Measurements from ENCODE around the gene CDK5R1. TPM values are rescaled to one million over a fixed set of nuclear protein-coding genes. Genes with fewer than 3 reads are reported as not detected.
A peak's percentile ranks its signal among the peaks of the same experiment; 100 is the strongest.
"Not testable (repeated sequence)": the region's sequence is repeated elsewhere in the genome, so short reads cannot be mapped to it uniquely, and the experiment has no call there.

Gene CDK5R1
- 1.2 TPM for polyA plus RNA-seq (2013, experiment 1 of 2; ENCODE audit: insufficient read length)
- polyA plus RNA-seq (2013, experiment 2 of 2; ENCODE audit: insufficient read length) = 1.3 TPM

DNA sequence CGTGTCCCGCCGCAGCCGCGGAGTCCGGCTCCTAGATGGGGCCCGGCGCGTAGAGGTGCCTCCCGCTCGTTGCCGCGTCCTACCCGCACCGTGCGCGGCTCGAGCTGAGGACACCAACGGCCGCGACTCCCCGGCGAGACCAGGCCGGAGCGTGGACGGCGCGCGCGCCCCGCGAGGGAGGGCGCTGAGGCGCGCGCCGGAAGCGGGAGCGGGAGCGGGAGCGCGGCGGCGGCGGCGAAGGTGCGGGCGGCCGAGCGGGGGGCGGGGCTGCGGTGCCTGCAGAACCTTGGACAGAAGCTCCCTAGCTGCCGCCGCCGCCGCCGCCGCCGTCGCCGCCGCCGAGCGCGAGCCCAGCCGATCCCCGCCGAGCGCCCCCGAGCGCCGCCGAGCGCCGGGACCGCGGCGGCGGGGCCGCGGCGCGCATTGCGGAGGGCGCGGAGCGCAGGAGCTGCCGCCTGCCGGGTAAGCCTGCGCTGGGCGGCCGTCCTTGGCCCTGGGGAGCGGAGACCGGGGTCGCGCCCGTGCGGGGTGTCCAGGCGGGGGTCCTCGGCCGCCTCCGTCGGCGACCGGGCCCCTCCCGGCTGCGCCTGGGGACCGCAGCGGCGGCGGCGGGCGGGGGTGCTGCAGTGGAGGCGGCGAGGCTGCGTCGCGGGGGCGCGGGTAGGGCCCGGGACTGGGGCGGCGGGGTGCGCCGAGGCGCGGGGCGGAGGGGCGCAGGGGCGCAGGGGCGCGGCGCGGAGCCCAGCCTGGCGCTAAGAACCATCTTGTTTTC lies at the start of gene CDK5R1:
CDK5R1 (plus strand) TSS at position 293 of the 772 bp plus-strand sequence. CDS start 628 bp downstream, outside the sequence.
- DNase-seq = peak; percentile 71

DNA sequence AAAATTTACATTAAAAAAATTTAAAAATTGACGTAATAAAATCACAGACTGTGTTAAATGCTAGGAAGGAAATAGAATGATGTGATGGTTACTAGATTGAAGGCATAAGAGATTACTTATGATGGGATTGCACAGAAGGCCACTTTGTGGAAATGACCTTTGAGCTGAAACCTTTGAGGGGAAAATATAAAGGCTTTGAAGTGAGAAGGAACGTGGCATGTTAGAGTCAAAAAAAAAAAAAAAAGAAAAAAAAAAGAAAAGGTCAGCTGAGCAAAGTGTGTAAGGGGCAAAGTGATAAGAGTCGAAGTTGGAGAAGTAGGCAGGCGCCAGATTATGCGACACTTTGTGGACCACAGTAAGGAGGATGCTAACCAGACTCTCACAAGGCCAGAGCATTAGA lies 46.1 kb upstream of the CDK5R1 start:
- no peak for DNase-seq

DNA sequence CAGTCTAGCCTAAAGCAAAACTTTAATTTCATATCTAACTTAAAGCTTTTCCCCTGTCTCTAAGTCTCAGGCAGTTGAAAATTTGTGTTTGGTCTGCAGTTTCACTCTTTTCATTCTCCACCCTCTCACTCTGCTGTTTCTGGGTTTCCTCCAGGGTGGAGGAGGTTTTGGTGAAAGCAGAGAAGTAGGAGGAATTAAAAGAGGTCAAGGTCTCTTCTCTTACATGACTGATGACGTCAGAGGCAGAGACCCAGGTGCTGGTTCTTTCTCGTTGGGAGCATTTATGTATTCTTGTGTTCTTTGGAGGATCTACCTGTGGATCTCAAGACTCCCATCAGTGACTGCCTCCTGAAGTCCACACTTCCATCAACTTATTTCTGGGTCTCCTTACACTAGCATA lies 44.9 kb upstream of the CDK5R1 start:
- no peak for DNase-seq

DNA sequence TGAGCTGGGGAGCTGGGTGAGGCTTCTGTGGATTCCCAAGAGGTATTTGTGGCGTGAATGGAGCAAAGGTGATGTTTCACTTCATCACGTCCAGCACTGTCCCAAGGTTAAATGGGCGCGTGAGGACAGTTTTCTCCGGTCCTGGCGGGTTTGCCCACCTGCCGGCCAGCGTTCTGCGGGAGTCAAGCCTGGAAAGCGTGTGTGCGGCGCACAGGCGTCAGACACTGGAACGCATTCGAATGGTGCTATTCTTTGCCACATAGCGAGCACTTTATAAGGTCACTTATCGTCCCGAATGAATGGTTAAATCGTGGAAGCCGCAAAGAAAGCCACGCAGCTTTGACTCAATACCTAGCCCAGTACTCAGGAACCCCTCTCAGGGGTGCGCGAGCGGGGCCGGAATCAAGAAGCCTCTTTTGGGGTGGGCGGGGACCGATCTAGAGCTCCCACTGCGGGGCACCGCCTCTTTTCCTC lies 42.9 kb upstream of the CDK5R1 start:
- DNase-seq = no peak

DNA sequence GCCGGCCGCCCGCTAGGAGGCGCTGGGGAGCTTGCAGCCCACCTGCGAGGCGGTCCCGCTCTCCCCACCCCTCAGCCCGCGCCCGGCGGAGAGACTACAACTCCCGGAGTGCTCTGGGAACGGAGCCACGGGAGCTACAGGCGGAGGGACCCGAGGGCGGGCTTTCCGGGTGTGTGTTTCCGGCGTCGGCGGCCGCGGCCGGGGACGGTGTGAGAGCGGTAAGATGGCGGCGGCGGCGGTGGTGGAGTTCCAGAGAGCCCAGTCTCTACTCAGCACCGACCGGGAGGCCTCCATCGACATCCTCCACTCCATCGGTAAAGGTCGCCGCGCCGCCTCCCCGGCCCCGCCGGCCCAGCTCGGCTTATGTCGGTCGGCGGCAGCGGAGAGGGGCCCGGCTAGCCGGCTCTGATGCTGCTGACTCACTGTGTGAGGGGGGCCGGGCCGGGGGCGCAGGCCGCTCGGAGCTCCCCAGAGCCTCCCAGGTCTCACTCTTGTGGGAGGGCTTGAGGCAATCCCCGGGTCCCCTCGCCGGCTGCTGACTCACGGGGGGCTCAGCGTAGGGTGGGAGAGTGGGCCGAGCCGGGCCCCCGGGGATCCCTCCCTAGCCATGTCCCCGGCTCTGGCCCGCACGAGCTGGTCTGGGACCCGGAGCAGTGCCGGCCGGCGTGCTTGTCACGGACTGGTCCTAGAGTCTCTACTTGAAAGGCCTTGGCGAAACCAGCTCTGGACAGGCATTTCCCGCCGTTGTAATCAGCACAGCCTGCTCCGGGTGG lies 42.3 kb upstream of the CDK5R1 start, which contains the start of gene PSMD11:
PSMD11 (plus strand) TSS at position 210 of the 773 bp plus-strand sequence; CDS start at position 224, 14 bp downstream.
- DNase-seq = peak; percentile 97

DNA sequence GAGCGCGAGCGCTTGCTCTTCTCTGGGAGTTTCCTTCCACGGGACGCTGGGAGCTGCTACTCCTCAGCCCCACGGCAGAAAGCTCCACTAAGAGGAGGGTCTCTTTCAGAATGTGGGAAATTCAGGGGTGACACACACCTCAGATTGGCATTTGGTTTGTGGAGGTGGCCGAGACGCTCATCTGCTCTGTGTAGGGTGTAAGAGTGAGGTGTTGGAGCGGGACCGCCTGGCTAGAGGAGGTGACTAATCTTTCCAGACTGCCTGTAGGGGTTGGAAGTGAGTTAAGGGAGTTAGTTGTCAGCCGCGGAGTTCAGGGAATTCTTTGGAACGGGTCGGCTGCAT lies 41.7 kb upstream of the CDK5R1 start:
- DNase-seq = peak; percentile 56

DNA sequence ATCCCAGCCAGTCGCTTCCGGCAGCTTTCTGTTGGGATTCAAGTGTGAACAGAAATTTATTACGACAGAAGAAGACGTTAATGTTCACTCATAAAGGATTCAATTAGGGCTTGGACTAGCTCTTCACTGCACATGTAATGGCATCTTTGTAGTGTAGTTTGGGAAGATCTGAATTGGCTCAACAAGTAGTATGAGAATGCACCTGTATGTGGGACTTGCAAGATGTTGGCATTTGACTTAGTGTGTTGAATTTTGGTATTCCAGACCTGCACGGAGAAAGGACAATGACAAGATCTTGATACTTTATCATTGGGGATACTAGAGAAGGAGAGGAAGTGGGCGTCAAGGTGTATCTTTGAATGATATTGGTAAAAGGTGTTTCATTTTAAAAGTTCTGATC lies 41.3 kb upstream of the CDK5R1 start:
- DNase-seq = no peak

DNA sequence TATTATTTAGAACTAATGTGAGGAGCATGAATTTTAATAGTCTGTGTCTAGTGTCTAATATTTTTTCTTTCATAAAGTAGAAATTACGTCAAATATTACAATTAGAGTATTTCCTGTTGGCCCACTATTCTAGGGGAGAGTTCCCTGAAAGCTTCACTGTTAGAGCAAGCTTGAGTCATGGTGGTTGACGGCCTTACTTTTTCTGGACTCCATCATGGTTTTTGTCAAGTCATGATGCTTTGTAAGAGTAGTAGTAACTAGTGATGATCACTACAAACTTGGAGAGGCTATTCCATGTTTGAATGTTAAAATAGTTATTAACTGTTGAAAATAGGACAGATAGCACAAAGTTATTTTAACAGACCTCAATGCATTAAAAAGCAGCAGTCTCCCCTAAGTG lies 40.8 kb upstream of the CDK5R1 start:
- DNase-seq = no peak

DNA sequence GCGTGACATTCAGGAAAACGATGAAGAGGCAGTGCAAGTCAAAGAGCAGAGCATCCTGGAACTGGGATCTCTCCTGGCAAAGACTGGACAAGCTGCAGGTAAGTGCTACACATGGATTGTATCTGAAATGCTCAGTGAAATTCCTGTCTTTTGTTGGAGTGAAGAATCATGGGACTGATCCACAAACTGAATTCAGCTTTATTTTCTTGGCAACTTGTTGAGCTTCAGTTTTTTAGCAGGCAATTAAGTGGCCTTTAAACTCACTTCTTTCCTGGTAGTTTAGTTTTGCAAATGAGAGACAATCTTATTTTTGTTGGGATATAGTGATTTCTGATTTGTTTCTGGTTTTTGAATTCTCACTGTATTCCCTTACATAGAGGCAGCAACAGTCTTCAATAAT lies 39.8 kb upstream of the CDK5R1 start:
- DNase-seq = no peak

DNA sequence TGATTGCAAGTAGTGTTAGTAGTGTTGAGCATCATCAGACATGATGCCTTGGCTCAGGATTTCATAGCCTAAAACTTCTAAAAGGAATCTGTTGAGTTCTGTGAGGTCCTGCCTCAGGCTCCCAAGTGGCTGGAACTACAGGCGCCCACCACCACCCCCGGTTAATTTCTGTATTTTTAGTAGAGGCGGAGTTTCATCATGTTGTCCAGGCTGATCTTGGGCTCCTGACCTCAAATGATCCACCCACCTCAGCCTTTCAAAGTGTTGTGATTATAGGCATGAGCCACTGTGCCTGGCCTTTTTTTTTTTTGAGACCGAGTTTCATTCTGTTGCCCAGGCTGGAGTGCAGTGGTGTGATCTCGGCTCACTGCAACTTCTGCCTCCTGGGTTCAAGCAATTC lies 36.8 kb upstream of the CDK5R1 start:
- DNase-seq = no peak

DNA sequence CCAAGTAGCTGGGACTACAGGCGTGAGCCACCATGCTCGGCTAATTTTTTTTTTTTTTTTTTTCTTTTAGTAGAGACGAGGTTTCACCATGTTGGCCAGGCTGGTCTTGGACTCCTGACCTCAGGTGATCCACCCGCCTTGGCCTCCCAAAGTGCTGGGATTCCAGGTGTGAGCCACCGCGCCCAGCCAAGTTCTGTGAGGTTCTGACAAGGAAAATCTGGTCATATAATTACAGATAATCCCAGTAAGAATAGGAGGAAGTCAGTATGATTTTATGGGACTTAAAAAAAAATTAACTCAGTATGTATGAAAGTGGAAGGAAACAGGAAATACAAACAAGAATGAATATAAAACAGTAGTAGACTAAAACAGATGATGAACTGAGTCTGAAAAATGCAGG lies 36.4 kb upstream of the CDK5R1 start:
- DNase-seq = not testable (repeated sequence)

DNA sequence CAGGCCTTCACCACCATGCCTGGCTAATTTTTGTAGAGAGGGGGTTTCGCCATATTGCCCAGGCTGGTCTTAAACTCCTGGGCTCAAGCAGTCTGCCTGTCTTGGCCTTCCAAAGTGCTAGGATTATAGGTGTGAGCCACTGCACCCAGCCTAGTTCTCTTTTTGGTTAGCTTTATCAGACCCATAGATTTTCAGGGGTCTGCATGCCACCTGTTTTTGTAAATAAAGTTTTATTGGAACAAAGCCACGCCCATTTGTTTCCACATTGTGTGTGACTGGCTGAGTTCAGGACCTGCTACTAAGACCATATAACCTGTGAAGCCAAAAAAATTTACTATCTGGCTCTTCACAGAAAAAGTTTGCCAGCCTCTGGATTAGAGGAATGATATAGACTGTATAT lies 34.9 kb upstream of the CDK5R1 start:
- no peak for DNase-seq

DNA sequence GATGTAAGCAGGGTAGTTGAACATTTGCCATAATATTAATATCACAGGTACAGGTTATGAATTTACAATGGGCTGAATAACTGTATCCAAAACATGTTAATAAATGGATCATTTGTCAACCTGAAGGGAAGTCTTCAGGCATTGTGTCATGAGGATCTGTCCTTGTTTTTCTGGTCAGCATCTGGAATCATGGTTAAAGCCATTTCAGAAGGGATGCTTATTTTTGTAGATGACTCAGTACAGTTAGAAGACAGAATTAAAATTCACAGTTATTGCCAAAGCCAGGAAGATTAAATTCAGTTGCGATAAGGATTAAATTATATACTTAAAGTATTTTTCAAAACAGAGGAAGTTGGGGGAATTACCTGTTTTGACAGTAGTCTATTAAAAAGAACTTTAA lies 34.5 kb upstream of the CDK5R1 start:
- DNase-seq = no peak

DNA sequence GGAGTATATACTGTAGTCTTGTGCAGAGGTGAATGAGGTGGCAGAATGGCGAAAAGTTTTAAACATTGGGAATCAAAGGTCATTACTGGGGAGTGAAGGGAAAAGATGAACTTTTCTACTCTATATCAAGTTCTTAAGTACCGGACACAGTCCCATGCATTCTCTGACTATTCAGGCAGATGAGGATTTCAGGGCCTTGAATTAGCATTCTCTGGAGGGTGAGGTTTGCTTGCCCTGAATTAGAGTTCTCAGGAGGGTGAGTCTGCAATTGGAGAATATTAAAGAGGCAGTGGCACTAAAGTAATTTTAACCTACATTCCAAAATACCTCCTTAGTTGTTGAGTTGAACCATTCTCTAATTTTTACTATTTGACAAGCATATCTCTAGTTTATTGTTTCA lies 33.4 kb upstream of the CDK5R1 start:
- no peak for DNase-seq

DNA sequence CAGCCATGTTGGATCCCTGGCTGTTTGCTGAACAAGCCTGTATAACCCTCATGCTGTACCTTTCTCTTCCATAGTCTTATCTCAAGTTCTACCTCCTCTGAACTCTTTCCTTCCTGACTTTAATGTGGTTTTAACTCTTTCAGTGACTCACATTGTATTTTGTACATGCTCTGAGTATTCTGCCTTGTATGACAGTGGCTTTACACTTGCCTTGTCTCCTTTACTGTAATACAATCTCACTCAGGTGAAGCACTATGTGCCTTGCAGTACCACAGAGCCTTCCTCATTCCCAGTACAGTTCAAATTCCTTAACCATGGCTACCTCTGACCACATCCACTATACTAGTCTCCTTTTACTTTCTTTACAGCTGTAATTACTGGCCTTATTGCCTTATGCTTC lies 28.4 kb upstream of the CDK5R1 start:
- no peak for DNase-seq

DNA sequence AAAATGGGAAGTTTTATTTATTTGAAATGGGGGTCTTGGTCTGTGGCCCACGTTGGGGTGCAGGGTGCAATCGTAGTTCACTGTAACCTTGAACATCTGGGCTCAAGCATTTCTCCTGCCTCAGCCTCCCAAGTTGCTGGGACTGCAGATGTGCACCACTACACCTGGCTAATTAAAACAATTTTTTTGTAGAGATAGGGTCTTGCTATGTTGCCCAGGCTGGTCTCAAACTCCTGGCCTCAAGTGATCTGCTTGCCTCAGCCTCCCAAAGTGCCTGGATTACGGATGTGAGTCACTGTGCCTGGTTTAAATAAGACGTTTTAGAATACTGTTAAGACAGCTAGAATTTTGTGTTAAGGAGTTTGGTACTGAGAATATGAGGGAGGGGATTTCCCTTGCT lies 26.7 kb upstream of the CDK5R1 start:
- DNase-seq = no peak

DNA sequence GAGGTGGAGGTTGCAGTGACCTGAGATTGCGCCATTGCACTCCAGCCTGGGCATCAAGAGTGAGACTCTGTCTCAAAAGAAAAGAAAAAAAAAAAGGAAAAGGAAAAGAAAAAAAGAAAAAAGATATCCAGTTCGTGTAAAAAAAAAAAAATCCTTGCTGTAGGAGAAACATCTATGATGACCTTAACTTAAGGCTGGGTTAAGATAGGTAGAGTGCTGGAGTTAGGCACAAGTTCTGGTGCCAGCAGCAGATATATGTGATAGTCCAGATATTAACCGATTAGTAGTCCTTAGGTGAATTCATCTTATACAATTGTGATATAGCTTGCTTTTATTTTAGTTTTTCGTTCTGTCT lies 25.3 kb upstream of the CDK5R1 start:
- no peak for DNase-seq

DNA sequence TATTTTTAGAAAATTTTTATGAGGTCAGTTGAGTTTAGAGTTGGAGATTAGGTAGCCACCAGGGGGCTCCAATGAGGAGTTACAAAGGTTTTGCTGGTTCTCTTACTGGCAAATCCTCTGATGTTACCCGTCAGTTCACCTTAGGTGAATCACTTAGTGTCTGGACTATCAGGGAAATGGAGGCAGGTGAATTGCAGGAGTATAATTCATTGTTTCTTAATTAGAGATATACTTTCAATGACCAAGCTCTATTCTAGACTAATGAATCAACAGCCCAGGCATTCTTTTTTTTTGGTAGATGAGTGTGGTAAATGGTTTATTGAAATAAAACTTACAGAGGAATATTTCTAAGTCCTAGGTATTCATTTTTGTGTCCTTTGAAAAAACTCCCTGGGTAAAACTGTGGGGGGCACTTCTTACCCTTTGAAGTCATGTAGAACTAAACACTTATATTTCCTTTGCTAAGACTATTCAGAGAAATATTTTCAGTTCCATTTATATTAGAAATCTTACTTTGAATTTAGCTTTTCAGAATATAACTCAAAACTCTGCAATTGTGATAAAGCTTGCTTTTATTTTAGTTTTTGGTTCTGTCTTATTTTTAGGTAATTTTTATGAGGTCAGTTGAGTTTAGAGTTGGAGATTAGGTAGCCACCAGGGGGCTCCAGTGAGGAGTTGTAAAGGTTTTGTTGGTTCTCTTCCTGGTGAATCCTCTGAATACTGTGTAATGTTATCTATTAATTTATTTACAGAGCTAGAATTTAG lies 24.8 kb upstream of the CDK5R1 start:
- peak; percentile 45 for DNase-seq

DNA sequence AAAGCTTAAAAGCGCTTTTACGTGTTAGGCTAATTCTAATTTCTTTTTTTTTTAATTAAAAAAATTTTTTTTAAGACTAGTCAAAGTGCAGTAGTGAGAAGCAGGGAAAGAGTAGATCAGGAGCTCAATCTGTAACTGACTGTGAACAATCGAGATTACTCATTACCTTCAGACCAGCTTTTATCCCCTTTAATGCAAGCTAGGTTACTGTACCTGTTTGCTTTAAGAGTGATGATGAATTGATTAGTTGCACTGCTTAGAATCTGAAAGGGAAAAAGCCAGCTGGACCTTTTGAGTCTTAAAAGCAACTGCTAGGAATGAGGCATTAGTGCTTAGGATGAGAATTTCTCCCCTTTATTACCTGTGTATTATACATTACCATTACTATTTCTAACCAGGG lies 23.5 kb upstream of the CDK5R1 start:
- no peak for DNase-seq

DNA sequence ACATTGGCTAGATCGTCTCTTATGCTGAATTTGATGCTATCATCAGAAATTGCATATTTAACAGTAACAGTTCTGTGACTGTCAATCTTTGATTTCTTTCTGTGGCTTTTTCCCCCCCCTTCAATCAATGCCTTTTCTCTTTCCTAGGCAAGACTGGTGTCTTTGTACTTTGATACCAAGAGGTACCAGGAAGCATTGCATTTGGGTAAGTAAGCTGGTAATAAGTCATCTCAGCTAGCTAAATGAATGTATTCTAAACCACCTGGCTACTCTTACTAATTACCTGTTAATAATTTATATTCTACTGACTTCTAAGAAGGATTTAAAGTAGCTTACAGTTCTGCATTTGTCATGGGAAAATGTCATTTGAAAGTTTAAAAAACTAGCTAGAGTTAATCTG lies 22.4 kb upstream of the CDK5R1 start:
- DNase-seq = no peak

DNA sequence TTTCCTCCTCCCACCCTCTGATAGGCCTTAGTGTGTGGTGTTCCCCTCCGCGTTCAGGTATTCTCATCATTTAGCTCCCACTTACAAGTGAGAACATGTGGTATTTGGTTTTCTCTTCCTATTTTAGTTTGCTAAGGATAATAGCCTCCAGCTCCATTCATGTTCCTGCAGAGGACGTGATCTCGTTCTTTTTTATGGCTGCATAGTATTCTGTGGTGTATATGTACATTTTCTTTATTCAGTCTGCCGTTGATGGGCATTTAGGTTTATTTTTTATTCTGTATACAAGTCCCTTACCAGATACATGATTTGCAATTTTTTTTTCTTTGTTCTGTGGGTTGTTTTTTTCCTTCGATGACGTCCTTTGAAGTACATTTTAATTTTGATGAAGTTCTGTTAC lies 18.8 kb upstream of the CDK5R1 start:
- no peak for DNase-seq

DNA sequence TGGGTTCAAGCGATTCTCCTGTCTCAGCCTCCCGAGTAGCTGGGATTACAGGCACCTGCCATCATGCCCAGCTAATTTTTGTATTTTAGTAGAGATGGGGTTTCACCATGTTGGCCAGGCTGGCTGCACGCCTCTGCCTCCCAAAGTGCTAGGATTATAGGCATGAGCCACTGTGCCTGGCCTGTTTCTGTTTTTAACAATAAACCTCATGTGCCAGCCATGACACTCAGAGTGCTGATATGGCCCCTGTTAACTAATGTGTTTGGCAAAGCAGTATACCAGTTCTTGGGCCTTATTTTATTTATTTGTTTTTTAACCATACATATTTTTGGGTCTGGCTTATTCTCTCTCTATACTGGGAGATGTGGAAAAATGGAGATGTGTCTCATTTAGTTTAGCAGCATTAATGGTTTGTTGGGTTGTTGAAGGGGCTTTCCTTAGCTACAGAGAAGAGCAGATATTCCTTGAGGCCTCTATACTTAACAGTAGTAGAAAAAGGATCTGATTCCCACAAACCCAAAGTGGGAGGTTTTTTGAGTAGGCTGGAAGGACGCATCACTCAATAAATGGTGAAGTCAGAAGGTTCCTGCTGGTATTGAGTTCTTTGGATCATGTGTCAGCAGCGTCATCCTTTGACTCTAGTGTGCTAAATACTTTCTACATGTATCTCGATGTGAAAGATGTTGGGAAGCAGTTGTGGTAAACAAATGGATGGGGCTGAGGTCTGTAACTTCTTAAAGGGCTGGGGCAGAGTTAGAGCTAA lies 16.2 kb upstream of the CDK5R1 start:
- DNase-seq = no peak
